GM12874 (cell line): ENCODE measurements around the gene CCNG2.

Experiments used
- TF ChIP-seq, protein P1 (sequence below): IDR thresholded peaks from 2 replicates; pipeline ENCODE4 v1.5.1; 2011; ENCODE audit warnings: low read depth, mild to moderate bottlenecking, control low read depth, low read length, moderate library complexity; ENCODE audit not compliant: insufficient read depth

Gene CCNG2

DNA sequence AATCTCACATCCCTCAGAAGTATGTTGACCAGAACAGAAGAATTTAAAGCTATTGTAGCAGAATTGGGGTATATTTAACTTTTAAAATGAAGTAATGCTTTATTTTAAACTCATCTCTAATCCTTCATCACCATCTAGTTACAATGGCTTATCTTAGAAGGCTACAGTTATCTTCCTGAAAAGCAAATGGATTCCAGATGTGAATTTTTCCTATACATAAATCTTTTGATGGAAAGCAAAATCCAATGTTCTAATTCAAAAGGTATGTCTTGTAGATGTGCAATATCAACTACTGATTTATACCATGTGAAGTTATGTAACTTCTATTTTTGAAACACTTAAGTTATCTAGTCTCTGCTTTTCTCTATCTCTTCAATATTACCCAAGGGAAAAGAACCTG, 47.6 kb downstream of the CCNG2 start:
- TF ChIP-seq, protein P1, sequence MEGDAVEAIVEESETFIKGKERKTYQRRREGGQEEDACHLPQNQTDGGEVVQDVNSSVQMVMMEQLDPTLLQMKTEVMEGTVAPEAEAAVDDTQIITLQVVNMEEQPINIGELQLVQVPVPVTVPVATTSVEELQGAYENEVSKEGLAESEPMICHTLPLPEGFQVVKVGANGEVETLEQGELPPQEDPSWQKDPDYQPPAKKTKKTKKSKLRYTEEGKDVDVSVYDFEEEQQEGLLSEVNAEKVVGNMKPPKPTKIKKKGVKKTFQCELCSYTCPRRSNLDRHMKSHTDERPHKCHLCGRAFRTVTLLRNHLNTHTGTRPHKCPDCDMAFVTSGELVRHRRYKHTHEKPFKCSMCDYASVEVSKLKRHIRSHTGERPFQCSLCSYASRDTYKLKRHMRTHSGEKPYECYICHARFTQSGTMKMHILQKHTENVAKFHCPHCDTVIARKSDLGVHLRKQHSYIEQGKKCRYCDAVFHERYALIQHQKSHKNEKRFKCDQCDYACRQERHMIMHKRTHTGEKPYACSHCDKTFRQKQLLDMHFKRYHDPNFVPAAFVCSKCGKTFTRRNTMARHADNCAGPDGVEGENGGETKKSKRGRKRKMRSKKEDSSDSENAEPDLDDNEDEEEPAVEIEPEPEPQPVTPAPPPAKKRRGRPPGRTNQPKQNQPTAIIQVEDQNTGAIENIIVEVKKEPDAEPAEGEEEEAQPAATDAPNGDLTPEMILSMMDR: no peak

DNA sequence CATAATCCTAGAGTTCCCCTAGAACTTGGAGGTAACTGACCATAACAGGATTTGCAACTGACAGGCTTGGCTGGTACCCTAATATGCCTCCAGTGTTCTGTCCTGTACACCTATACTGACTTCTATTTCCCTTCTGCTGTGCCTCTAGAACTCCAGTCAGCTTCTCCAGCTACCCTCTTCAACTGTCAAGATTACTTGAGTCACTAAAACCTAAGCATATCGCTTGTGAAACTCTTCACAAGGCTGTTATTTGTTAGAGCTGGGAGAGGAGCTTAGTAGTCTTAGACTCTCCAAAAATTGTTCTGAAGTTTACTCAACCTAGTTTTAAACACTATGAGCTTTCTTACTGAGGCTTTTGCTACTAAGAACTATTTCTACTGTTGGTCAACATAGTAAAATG, 52.0 kb downstream of the CCNG2 start:
- TF ChIP-seq, protein P1: no peak

DNA sequence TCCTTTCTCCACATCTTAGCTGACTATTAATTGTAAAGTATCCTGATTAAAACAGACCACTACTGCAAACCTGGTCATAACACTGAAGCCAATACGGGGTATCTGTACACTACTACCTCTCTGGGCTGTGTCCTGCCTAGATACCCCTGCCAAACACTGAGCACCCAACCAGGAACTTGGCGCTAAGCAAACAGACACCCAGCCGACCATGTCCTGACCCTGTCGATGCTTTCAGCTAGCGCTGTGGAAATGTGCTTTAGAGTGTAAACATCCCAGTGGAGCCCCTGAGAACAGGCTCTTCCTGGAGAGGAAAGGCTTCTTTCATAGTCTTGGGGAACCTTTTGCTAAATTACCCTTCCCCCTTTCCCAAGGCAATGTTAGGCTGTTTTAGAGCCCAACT, 52.9 kb downstream of the CCNG2 start:
- TF ChIP-seq, protein P1: no peak

DNA sequence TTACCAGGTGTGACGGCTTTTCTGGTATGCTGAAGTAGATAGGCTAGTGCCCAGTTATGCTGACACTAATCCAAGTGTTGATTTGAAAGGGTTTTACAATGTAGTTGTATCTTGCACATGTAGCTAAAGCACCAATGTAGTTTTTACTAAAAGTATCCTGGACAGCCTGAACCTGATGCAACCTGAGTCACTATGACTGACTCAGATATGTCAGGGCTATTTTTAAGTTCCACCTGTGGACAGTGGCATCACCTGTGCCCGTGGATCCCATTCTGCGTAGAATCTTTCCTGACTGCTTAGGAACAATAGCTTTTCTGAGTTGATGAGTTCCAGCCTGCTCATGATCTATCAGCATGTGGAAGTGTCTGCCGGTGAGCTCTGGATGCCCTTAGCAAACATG, 58.1 kb downstream of the CCNG2 start:
- TF ChIP-seq, protein P1: no peak

DNA sequence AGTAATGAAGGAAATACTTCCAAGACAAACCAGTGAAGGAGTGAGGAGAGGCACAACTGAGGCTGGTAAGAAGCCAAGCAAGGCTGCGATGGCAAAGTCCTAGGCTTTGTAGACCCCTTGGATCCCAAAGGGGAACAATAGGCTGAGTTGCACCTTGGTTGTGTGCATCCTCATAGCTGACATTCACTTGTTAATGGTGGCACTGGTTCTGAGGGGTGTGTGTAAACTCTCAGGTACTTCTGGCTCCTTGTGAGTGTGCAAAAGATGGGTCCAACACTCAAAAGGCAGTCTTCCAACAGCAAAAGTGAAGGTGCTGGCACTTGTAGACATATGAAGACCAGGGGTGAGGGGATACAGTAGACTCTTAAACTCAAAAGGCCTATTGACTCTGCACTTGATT, 60.5 kb downstream of the CCNG2 start:
- TF ChIP-seq, protein P1: no peak

DNA sequence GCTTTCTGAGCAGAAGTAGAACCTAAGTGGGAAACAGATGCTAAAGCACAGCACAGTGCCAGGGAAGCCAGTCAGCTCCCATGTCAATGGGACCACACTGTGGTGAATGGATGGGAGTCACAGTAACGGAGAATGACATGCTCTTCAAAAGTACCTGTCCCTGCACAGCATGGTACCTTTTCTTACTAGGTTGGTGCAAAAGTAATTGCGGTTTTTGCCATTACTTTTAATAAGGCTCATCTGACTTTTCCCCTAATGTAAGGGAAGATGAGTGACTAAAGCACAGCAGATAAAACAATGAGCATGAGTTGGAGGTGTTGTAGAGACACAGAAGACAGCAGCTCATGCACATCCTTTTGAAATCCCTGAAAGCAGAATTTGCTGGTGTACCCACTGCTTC, 62.3 kb downstream of the CCNG2 start:
- TF ChIP-seq, protein P1: no peak
